Measurements from ENCODE around the gene ZBTB47. TPM values are rescaled to one million over a fixed set of nuclear protein-coding genes. Genes with fewer than 3 reads are reported as not detected.

ZBTB47 gene
- total and polyA plus RNA-seq, 2 experiments from 2014 or later = 0.48 to 2.8 TPM

DNA sequence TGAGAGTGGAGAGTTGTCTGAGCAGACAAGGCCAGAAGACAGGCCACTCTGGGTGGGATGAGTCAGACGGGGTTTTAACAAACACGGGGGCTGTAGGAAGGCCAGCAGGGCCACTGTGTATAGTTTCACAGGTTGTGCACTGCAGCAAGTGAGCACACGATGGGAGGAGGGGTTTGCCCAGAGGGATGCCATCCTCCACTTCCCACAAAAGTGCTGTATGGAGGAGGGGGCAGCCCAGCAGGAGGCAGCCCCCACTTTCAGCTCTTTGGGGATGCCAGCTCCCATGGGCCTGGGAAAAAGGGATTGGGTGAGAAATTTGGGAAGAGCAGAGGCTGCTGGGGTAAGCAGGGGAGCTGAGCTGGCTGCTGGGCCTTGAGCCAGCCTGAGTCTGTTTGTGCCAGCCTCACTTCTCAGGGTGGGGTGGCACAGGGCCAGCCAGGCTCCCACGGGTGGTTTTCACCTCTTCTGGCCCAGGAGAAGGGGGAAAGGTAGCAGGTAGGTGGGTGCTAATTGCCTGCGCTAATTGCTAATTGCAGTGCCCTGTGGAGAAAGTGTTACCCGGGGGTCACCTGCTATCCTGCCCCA, 6.7 kb downstream of the ZBTB47 start (continued):
- TF ChIP-seq, protein P1, sequence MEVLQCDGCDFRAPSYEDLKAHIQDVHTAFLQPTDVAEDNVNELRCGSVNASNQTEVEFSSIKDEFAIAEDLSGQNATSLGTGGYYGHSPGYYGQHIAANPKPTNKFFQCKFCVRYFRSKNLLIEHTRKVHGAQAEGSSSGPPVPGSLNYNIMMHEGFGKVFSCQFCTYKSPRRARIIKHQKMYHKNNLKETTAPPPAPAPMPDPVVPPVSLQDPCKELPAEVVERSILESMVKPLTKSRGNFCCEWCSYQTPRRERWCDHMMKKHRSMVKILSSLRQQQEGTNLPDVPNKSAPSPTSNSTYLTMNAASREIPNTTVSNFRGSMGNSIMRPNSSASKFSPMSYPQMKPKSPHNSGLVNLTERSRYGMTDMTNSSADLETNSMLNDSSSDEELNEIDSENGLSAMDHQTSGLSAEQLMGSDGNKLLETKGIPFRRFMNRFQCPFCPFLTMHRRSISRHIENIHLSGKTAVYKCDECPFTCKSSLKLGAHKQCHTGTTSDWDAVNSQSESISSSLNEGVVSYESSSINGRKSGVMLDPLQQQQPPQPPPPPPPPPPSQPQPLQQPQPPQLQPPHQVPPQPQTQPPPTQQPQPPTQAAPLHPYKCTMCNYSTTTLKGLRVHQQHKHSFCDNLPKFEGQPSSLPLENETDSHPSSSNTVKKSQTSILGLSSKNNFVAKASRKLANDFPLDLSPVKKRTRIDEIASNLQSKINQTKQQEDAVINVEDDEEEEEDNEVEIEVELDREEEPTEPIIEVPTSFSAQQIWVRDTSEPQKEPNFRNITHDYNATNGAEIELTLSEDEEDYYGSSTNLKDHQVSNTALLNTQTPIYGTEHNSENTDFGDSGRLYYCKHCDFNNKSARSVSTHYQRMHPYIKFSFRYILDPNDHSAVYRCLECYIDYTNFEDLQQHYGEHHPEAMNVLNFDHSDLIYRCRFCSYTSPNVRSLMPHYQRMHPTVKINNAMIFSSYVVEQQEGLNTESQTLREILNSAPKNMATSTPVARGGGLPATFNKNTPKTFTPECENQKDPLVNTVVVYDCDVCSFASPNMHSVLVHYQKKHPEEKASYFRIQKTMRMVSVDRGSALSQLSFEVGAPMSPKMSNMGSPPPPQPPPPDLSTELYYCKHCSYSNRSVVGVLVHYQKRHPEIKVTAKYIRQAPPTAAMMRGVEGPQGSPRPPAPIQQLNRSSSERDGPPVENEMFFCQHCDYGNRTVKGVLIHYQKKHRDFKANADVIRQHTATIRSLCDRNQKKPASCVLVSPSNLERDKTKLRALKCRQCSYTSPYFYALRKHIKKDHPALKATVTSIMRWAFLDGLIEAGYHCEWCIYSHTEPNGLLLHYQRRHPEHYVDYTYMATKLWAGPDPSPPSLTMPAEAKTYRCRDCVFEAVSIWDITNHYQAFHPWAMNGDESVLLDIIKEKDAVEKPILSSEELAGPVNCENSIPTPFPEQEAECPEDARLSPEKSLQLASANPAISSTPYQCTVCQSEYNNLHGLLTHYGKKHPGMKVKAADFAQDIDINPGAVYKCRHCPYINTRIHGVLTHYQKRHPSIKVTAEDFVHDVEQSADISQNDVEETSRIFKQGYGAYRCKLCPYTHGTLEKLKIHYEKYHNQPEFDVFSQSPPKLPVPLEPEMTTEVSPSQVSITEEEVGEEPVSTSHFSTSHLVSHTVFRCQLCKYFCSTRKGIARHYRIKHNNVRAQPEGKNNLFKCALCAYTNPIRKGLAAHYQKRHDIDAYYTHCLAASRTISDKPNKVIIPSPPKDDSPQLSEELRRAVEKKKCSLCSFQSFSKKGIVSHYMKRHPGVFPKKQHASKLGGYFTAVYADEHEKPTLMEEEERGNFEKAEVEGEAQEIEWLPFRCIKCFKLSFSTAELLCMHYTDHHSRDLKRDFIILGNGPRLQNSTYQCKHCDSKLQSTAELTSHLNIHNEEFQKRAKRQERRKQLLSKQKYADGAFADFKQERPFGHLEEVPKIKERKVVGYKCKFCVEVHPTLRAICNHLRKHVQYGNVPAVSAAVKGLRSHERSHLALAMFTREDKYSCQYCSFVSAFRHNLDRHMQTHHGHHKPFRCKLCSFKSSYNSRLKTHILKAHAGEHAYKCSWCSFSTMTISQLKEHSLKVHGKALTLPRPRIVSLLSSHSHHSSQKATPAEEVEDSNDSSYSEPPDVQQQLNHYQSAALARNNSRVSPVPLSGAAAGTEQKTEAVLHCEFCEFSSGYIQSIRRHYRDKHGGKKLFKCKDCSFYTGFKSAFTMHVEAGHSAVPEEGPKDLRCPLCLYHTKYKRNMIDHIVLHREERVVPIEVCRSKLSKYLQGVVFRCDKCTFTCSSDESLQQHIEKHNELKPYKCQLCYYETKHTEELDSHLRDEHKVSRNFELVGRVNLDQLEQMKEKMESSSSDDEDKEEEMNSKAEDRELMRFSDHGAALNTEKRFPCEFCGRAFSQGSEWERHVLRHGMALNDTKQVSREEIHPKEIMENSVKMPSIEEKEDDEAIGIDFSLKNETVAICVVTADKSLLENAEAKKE (CRISPR knock-in tag; IDR thresholded peaks at IDR 0.05) = no peak
- no peak for TF ChIP-seq EZH2phosphoT487 (IDR thresholded peaks at IDR 0.05; ENCODE audit: unreplicated experiment)
- TF ChIP-seq NANOG (IDR thresholded peaks at IDR 0.05; ENCODE audit: borderline replicate concordance) = no peak
- TF ChIP-seq STAT1 (IDR thresholded peaks at IDR 0.05; ENCODE audit: unreplicated experiment) = no peak
- TF ChIP-seq, protein P2, sequence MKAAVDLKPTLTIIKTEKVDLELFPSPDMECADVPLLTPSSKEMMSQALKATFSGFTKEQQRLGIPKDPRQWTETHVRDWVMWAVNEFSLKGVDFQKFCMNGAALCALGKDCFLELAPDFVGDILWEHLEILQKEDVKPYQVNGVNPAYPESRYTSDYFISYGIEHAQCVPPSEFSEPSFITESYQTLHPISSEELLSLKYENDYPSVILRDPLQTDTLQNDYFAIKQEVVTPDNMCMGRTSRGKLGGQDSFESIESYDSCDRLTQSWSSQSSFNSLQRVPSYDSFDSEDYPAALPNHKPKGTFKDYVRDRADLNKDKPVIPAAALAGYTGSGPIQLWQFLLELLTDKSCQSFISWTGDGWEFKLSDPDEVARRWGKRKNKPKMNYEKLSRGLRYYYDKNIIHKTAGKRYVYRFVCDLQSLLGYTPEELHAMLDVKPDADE (IDR thresholded peaks at IDR 0.05) = no peak
- TF ChIP-seq CREB1 (CRISPR knock-in tag; IDR thresholded peaks at IDR 0.05; ENCODE audit: low read depth) = no peak

DNA sequence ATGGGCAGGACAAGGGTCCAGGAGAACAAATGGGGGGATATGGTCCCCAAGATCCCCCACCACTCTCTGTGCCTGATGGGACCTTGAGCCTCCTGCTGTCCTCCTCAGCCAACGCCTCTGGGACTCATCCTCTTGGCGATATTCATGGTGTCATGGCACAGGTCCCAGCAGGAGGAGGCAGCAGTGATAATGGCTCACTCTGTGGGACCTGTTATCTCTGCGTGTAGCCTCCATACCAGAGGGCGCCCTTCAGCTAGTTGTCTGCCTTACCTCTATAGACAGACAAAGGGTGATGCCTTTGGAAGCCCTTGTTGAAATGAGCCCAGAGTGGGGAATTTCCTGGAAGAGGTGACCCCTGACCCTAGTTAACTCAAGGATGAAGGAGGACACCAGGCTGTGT, 7.4 kb downstream of the ZBTB47 start:
- H4K20me1 ChIP-seq (replicated peaks; ENCODE audit: insufficient read depth) = no peaks in the 10 kb centered on the region
- TF ChIP-seq, protein P2 (IDR thresholded peaks at IDR 0.05) = no peak
- TF ChIP-seq, protein P3, sequence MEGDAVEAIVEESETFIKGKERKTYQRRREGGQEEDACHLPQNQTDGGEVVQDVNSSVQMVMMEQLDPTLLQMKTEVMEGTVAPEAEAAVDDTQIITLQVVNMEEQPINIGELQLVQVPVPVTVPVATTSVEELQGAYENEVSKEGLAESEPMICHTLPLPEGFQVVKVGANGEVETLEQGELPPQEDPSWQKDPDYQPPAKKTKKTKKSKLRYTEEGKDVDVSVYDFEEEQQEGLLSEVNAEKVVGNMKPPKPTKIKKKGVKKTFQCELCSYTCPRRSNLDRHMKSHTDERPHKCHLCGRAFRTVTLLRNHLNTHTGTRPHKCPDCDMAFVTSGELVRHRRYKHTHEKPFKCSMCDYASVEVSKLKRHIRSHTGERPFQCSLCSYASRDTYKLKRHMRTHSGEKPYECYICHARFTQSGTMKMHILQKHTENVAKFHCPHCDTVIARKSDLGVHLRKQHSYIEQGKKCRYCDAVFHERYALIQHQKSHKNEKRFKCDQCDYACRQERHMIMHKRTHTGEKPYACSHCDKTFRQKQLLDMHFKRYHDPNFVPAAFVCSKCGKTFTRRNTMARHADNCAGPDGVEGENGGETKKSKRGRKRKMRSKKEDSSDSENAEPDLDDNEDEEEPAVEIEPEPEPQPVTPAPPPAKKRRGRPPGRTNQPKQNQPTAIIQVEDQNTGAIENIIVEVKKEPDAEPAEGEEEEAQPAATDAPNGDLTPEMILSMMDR (conservative IDR thresholded peaks at IDR 0.05; ENCODE audit: low read depth in 2 of 2) = peak; percentile 20 to 70

More for the DNA sequence above, 7.4 kb downstream of the ZBTB47 start:
- no peak overlapping the region for H3K4me3 ChIP-seq
- H3K27me3 ChIP-seq (ENCODE audit: insufficient read depth) = no peaks in the 10 kb centered on the region
- no peak overlapping the region for H3K27ac ChIP-seq (ENCODE audit: low read depth)
- Mint-ChIP-seq H3K4me1 (peaks cover 9% of the 10 kb centered on the region; the same call in 1 of the 3 replicates), H3K27ac (no peak overlapping the region), H3K9me3 (no peaks in the 10 kb centered on the region), H3K4me3 (no peak overlapping the region), H3K36me3 (ENCODE audit: low read depth) (peaks cover 5% of the 10 kb centered on the region; the same call in 2 of the 3 replicates), H3K27me3 (ENCODE audit: insufficient read depth, low read depth, poor library complexity) (peaks cover 4% of the 10 kb centered on the region)
- no peak overlapping the region for H2AFZ ChIP-seq
- H3F3A ChIP-seq (replicated peaks; ENCODE audit: low read depth) = no peaks in the 10 kb centered on the region
- ATAC-seq = peak; percentile 48
- no peaks in the 10 kb centered on the region for H3K36me3 ChIP-seq (ENCODE audit: insufficient read depth)
- H3K4me1 ChIP-seq (ENCODE audit: insufficient read depth) = no peaks in the 10 kb centered on the region; the same call in 1 of the 2 replicates
- H3K4me2 ChIP-seq = no peak overlapping the region
- no peaks in the 10 kb centered on the region for H3K9me2 ChIP-seq (ENCODE audit: insufficient read depth)
- peak; percentile 51 for DNase-seq (ENCODE audit: low spot score)
- H3K79me2 ChIP-seq (replicated peaks; ENCODE audit: insufficient read depth) = no peaks in the 10 kb centered on the region
